ENCODE results near the gene ANXA2R.
"Not testable (repeated sequence)": the region's sequence is repeated elsewhere in the genome, so short reads cannot be mapped to it uniquely, and the experiment has no call there.

The ANXA2R gene

GRCh38 chr5:43033841-43034590 lies 6.1 kb downstream of the ANXA2R start:
- no peak for DNase-seq (ENCODE audit: low spot score)
- CTCF ChIA-PET, result no interaction called here
- no peak for TF ChIP-seq CTCF (conservative IDR thresholded peaks at IDR 0.05; ENCODE audit: low read depth)
- POLR2A ChIA-PET (ENCODE audit: low non-redundant PET), result no interaction called here
- peak overlapping the region; percentile 25; the same call in 1 of the 2 replicates for H3K27ac ChIP-seq

DNA sequence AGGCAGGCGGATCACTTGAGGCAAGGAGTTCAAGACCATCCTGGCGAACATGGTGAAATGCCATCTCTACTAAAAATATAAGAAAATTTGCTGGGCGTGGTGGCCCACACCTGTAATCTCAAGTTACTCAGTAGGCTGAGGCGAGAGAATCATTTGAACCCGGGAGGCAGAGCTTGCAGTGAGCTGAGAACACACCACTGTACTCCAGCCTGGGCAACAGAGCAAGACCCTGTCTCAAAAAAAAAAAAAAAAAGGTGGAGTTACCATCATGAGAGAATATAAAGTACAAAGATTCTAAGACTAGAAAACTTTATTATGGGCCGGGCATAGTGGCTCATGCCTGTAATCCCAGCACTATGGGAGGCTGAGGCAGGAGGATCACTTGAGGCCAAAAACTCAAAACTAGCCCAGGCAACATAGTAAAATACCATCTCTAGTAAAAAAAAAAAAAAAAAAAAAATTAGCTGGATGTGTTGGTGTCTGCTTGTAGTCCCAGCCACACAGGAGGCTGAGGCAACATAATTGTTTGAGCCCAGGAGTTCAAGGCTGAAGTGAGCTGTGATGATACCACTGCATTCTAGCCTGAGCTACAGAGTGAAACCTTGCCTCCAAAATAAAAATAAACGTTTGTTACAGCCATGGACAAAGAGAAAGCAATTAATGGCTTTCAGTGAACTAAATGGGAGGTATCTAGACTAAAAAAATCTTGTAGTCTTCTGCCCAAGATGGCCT lies 12.9 kb downstream of the ANXA2R start:
- no peak overlapping the region for H3K27ac ChIP-seq
- ChIA-PET CTCF (interaction anchor here (0.6 to 1.0 kb wide), 2 partner anchors 9 to 112 kb away, joined by 3 to 4 read pairs; no protein-coding TSS in a partner anchor), POLR2A (ENCODE audit: low non-redundant PET) (interaction anchor here (0.5 kb wide), 1 partner anchor 1524 kb away, joined by 3 read pairs; no protein-coding TSS in a partner anchor)
- DNase-seq (ENCODE audit: low spot score), result no peak
- no peak for TF ChIP-seq CTCF (conservative IDR thresholded peaks at IDR 0.05; ENCODE audit: low read depth)

GRCh38 chr5:43025184-43025950 lies 14.8 kb downstream of the ANXA2R start:
- CTCF ChIA-PET; H3K27ac ChIP-seq; DNase-seq (ENCODE audit: low spot score): not testable (repeated sequence)
- POLR2A ChIA-PET (ENCODE audit: low non-redundant PET), result interaction anchor here (0.6 kb wide), 1 partner anchor 36 kb away, joined by 5 read pairs; no protein-coding TSS in a partner anchor

DNA sequence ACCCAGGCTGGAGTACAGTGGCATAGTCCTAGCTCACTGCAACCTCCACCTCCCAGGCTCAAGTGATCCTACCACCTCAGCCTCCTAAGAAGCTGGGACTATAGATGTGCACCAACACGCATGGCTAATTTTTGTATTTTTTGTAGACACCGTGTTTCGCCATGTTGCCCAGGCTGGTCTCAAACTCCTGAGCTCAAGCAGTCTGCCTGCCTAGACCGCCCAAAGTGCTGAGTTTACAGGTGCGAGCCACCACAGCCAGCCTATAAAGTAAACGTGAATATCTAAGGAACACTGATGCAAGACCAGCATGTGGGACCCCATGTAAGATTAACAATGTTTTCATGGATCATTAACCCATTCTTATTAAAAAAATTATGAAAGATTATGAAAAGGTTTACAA lies 15.9 kb downstream of the ANXA2R start:
- DNase-seq (ENCODE audit: low spot score), result no peak
- no peak overlapping the region for H3K27ac ChIP-seq
- CTCF ChIA-PET, result no interaction called here
- TF ChIP-seq CTCF (conservative IDR thresholded peaks at IDR 0.05; ENCODE audit: low read depth), result no peak
- POLR2A ChIA-PET (ENCODE audit: low non-redundant PET), result no interaction called here

DNA sequence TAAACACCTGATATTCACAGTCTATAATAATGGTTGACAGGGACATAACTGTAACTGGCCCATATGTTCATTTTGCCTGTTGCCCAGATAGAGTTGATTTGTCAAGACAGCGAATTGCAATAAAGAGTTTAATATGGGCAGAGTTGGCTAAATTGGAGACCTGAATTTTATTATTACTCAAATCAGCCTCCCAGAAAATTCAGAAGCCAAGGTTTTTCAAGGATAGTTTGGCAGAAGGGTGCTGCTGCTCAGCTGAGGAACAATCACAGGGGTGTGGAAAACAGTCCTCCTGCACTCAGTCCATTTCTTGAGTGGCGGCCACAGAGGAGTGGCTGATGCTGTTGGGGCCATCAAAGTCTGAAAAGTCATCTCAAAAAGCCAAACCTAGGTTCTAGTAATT lies 19.0 kb downstream of the ANXA2R start:
- no peak for TF ChIP-seq CTCF (conservative IDR thresholded peaks at IDR 0.05; ENCODE audit: low read depth)
- no peak overlapping the region for H3K27ac ChIP-seq
- DNase-seq (ENCODE audit: low spot score), result no peak
- ChIA-PET POLR2A (ENCODE audit: low non-redundant PET) (no interaction called here), CTCF (interaction anchor here (1.9 kb wide), 1 partner anchor 109 kb away, joined by 9 read pairs; no protein-coding TSS in a partner anchor)

DNA sequence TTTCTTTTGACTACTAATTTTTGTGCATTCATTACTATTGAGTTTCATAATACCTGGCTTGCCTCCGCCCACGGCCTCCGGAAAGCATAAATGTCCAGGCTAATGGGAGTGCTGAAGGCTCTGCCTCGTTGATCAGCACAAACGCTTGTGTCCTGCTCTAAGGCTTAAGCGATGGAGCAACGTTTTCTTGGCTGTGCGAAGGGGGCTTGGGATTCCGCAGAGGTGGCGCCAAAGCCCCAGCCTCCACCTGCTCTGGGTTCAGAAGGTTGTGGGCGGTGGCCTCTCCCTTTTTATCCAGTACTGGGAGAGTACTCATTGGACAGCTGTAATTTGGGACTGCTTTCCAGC lies 19.7 kb downstream of the ANXA2R start:
- no peak for DNase-seq (ENCODE audit: low spot score)

More for the DNA sequence above, 19.7 kb downstream of the ANXA2R start:
- ChIA-PET CTCF (interaction anchor here (0.6 to 1.9 kb wide), 4 partner anchors 11 to 122 kb away, joined by 3 to 9 read pairs (median 4); no protein-coding TSS in a partner anchor), POLR2A (ENCODE audit: low non-redundant PET) (no interaction called here)
- no peak overlapping the region; the same call in 1 of the 2 replicates for H3K27ac ChIP-seq
- no peak for TF ChIP-seq CTCF (conservative IDR thresholded peaks at IDR 0.05; ENCODE audit: low read depth)
